Heart left ventricle (tissue), 16 donors: Measurements from ENCODE around the gene GORAB. TPM values are rescaled to one million over a fixed set of nuclear protein-coding genes. Genes with fewer than 3 reads are reported as not detected.
A peak's percentile ranks its signal among the peaks of the same experiment; 100 is the strongest.

ENCODE experiments used
- ATAC-seq, 4 donors: fragments of 200-7000 bp; cut with Tn5 transposase; one replicate each; pipeline ENCODE4 v1.9.1; 2020 to 2022; ENCODE audit warnings: moderate library complexity in 4 of 4, mild to moderate bottlenecking in 3 of 4, moderate number of reproducible peaks in 1 of 4
- DNase-seq, 5 donors: peaks; one replicate each; pipeline ENCODE4 v3.0.0-alpha.2; 2020
- H3K27ac ChIP-seq, 12 donors: fragments of 200-600 bp; sonication (generic) in 4 of 12; one replicate each; pipeline versions ENCODE4 v1.5.0 to v1.8.0; 2016 to 2022; ENCODE audit warnings: mild to moderate bottlenecking in 2 of 12
- H3K27me3 ChIP-seq, 9 donors: fragments of 200-600 bp; sonication (generic) in 2 of 9; one replicate each; pipeline versions ENCODE4 v1.5.1 to v1.8.0; 2016 to 2022; ENCODE audit warnings: mild to moderate bottlenecking in 3 of 9
- H3K36me3 ChIP-seq, 9 donors: fragments of 200-600 bp; sonication (generic) in 2 of 9; one replicate each; pipeline versions ENCODE4 v1.5.0 to v1.8.0; 2018 to 2022; ENCODE audit warnings: mild to moderate bottlenecking in 2 of 9
- H3K4me1 ChIP-seq, 12 donors: fragments of 200-600 bp; sonication (generic) in 4 of 12; one replicate each; pipeline versions ENCODE4 v1.5.0 to v1.8.0; 2016 to 2022; ENCODE audit warnings: mild to moderate bottlenecking in 3 of 12
- H3K4me3 ChIP-seq, 12 donors: fragments of 200-600 bp; sonication (generic) in 4 of 12; one replicate each; pipeline versions ENCODE4 v1.5.0 to v1.8.0; 2017 to 2022; ENCODE audit warnings: mild to moderate bottlenecking in 9 of 12, moderate library complexity in 4 of 12
- H3K9me3 ChIP-seq, 12 donors: fragments of 200-600 bp; sonication (generic) in 4 of 12; one replicate each; pipeline versions ENCODE4 v1.5.0 to v1.8.0; 2016 to 2022; ENCODE audit warnings: mild to moderate bottlenecking in 1 of 12
- POLR2A ChIP-seq, 2 donors: fragments of 450-650 bp; IDR thresholded peaks; one replicate each; pipeline ENCODE4 v1.6.1; 2017; ENCODE audit warnings: antibody characterized with exemption in 2 of 2, mild to moderate bottlenecking in 2 of 2, moderate library complexity in 2 of 2
- WGBS, 4 donors: extraction: QIAGEN DNeasy Blood & Tissue Kit in 2 of 4; methylation state at CpG; one replicate each; pipeline versions ENCODE4 v1.1.5 to v1.1.7; 2013 to 2018; 5-methylcytosine and 5-hydroxymethylcytosine counted together
- intact Hi-C, 10 donors: fragments of 100-400 bp; cut with DNase I; formaldehyde crosslinking; loops; one replicate each; pipeline versions ENCODE4 v1.11.1 to v1.14.2; 2022
- polyA plus RNA-seq, 2 donors: library from polyadenylated mRNA; stranded (reverse); fragments of 200-250 nt; gene quantifications; one replicate each; pipeline ENCODE4 v1.2.3, GENCODE V29; 2013
- total RNA-seq, 9 donors: library from RNA; depleted of rRNA in 2 of 9; stranded (reverse); fragments of >200 nt in 2 of 9; fragmentation: NEBNext Ultra II Directional in 3 of 9; extraction: Animal tissue kit (Norgen Biotek cat#: 25700) in 3 of 9; gene quantifications; one replicate each; pipeline versions ENCODE4 v1.1.0 to v1.2.4, GENCODE V29; 2016 to 2023
- TF ChIP-seq, protein P1 (sequence below), 12 donors: fragments of 200-600 bp; sonication (generic) in 4 of 12; IDR thresholded peaks; one replicate each; pipeline versions ENCODE4 v1.5.0 to v1.8.0; 2018 to 2022; ENCODE audit warnings: antibody characterized with exemption in 12 of 12, mild to moderate bottlenecking in 5 of 12
- donor health status: ischemic (EF 13 %, LVEDD 7.1; RV severe dilation, severe dysfunction).
- donor health status: healthy with polysubstance abuse.
- donor health status: DM: no; HTN: yes; CAD: no.
- donor health status: DM: no; HTN: no; CAD: no.
- donor health status: ischemic (EF 25% LVEDD 6.9; RV normal size, moderate dysfunction).
- donor health status: ischemic (EF 25% LVEDD 5.7; RV mildly dilated, moderate dysfunction).
- donor health status: healthy.
- donor health status: DM: yes; HTN: yes; CAD: no.
- donor health status: ischemic (EF 35%, LVEDD 5.7; RV mildly dilated, moderate dysfunction).
- donor health status: nonischemic (EF 11% LVEDD 7.7; RV severe dilation, severe dysfunction).
- donor health status: DM: yes; HTN: yes; CAD: no.
- donor health status: PGD.
- donor health status: ischemic (EF 29% LVEDD 5.4; RV normal size, mild dysfunction).
- donor health status: nonischemic (EF 23%, LVEDD 6.1; RV moderate dilation, normal function).

Gene GORAB
- total and polyA plus RNA-seq, 11 donors = 4.7 to 15.5 (median 7.3) TPM

DNA sequence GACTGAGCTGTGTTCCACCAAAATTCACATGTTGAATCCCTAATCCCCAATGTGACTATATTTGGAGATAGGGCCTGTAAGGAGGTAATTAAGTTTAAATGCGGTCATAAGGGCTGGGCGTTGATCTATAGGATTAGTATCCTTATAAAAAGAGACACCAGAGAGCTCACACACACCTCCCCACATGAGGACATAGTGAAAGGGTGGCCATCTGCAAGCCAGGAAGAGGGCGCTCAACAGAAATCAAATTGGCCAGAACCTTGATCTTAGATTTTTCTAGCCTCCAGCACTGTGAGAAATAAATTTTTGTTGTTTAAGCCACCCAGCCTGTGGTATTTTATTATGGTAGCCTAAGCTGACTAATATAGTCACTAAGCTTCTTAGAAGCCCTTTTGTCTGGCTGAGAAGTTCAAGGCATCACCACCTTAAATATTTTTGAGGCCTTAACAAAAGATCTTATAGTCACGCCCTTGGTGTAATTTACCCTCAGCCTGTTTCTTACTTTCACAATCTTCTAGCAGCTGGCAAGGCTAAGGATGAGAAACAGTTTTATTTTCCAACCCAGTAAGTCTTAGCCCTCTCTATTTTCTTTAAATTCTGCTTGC is 28.8 kb downstream of the GORAB start:
- no peak for TF ChIP-seq POLR2A (IDR thresholded peaks at IDR 0.05)
- TF ChIP-seq, protein P1, sequence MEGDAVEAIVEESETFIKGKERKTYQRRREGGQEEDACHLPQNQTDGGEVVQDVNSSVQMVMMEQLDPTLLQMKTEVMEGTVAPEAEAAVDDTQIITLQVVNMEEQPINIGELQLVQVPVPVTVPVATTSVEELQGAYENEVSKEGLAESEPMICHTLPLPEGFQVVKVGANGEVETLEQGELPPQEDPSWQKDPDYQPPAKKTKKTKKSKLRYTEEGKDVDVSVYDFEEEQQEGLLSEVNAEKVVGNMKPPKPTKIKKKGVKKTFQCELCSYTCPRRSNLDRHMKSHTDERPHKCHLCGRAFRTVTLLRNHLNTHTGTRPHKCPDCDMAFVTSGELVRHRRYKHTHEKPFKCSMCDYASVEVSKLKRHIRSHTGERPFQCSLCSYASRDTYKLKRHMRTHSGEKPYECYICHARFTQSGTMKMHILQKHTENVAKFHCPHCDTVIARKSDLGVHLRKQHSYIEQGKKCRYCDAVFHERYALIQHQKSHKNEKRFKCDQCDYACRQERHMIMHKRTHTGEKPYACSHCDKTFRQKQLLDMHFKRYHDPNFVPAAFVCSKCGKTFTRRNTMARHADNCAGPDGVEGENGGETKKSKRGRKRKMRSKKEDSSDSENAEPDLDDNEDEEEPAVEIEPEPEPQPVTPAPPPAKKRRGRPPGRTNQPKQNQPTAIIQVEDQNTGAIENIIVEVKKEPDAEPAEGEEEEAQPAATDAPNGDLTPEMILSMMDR (IDR thresholded peaks at IDR 0.05) = no peak
- no peak overlapping the region for H3K27ac ChIP-seq
- H3K4me1 ChIP-seq = peaks cover 0 to 28% (median 12%) of the 10 kb centered on the region in 12 donors
- DNase-seq = no peak
- no peak for ATAC-seq
- no peaks in the 10 kb centered on the region for H3K27me3 ChIP-seq
- no peak overlapping the region for H3K4me3 ChIP-seq
- H3K9me3 ChIP-seq = peaks cover 0 to 16% (median 2%) of the 10 kb centered on the region in 12 donors
- no peaks in the 10 kb centered on the region for H3K36me3 ChIP-seq
- intact Hi-C loops = loop anchor here in 3 of 10 donors (5.0 to 10.0 kb wide), 3 partner anchors 94 to 622 kb away; partner anchors contain the start of gene PRRX1 (in 1 of the 3)
- 85 to 97% (median 94%) methylated on average over 4 of the region's 4 CpGs for WGBS, 4 donors

DNA sequence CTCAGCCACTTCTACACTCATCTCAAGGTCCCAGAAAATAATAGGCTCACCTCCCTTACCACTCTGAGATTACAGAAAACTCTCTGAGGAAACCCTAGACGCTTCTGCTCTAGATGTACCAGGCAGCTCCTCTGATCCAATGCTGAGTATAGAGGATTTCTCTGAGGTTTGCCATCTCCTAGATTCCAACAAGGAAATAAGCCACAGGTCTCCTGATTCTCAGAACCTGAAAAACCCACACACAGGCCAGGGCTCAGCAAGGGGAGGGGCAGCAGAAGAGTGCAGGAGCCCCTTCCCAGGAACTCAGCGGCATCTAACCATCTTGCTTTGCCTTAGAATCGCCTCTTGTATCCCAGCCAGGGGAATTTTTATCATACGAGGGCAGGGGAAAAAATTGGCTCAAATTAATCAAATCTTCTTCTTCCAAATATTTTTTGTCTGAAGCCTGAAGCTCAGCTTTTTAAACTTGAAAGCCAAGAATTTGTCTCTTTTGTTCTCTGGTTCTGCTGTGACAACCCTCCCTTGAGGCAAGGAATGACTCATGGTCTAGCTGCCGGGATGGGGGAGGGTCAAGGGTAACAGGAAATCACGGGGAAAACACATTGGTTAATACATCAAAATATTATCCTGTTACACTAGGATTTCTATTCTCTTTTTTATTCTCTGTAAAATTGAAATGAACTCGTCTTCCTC is 30.8 kb downstream of the GORAB start:
- WGBS, 4 donors = 31 to 43% (median 34%) methylated on average over 7 of the region's 7 CpGs
- H3K27ac ChIP-seq = peak overlapping the region; percentile 3 to 88 (median 71)
- H3K9me3 ChIP-seq = peaks cover 0 to 16% (median 2%) of the 10 kb centered on the region in 12 donors
- TF ChIP-seq, protein P1 (IDR thresholded peaks at IDR 0.05) = no peak
- TF ChIP-seq POLR2A (IDR thresholded peaks at IDR 0.05) = no peak
- H3K4me3 ChIP-seq = peak overlapping the region in 6 of 12 donors; percentile 3 to 34 (median 18)
- H3K36me3 ChIP-seq = no peaks in the 10 kb centered on the region
- DNase-seq = peak; percentile 66 to 82 (median 71)
- ATAC-seq = peak; percentile 79 to 95 (median 88)
- H3K4me1 ChIP-seq = peaks cover 0 to 29% (median 12%) of the 10 kb centered on the region in 12 donors
- intact Hi-C loops = loop anchor here in 3 of 10 donors (5.0 to 10.0 kb wide), 3 partner anchors 92 to 620 kb away; partner anchors contain the start of gene PRRX1 (in 1 of the 3)
- H3K27me3 ChIP-seq = no peaks in the 10 kb centered on the region

DNA sequence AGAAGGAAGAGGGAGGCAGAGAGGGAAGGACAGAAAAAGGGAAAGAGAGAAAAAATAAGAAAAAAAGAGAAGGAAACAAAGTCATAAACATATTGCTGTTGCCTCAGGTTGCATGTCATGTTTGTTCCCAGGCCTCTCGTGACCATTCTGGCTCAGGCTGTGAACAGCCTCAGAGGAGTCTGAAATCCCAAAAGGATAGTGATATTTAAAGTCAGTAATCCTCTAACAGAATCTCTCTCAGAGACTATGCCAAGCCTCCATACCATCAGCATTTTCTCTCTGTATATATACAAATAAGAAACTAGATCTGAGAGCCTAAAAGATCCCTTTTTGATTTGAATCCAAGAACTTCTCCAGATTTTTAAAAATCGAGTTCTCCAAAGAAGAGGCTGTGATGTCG is 35.2 kb downstream of the GORAB start:
- H3K4me1 ChIP-seq = peaks cover 0 to 28% (median 11%) of the 10 kb centered on the region in 12 donors
- DNase-seq = no peak
- intact Hi-C loops = loop anchor here in 2 of 10 donors (10.0 kb wide), 2 partner anchors 88 to 98 kb away; partner anchors contain the start of gene PRRX1 (in 1 of the 2)
- H3K9me3 ChIP-seq = peaks cover 0 to 17% (median 0%) of the 10 kb centered on the region in 12 donors
- TF ChIP-seq, protein P1 (IDR thresholded peaks at IDR 0.05) = no peak
- no peak for TF ChIP-seq POLR2A (IDR thresholded peaks at IDR 0.05)
- ATAC-seq = no peak
- no peaks in the 10 kb centered on the region for H3K36me3 ChIP-seq
- H3K27ac ChIP-seq = no peak overlapping the region
- WGBS, 4 donors = 63 to 70% (median 65%) methylated on average over 3 of the region's 3 CpGs
- no peaks in the 10 kb centered on the region for H3K27me3 ChIP-seq
- H3K4me3 ChIP-seq = no peak overlapping the region

DNA sequence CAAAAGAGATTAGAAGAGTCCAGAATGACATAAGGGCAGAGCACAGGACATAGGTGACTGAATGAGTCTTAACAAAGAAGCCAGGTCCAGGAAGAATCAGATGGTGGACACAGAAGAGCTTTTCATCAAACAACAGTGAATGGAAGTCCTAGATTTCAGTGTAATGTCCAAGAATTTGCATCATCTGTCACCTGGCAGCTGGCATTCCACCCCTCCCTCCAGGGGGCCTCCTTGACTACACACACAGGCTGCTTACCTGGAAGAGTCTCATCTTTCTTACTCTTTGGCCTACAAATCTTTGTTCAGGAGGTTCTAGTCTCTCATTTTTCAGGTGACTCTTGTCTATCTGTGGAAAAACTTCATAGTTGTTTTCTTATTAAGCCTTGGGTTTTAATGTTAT is 36.2 kb downstream of the GORAB start:
- intact Hi-C loops = loop anchor here in 2 of 10 donors (10.0 kb wide), 2 partner anchors 87 to 97 kb away; partner anchors contain the start of gene PRRX1 (in 1 of the 2)

More for the DNA sequence above, 36.2 kb downstream of the GORAB start:
- Histone ChIP-seq H3K9me3 (peaks cover 0 to 21% (median 0%) of the 10 kb centered on the region in 12 donors), H3K4me3 (no peak overlapping the region), H3K4me1 (peaks cover 0 to 21% (median 3%) of the 10 kb centered on the region in 12 donors), H3K36me3 (no peaks in the 10 kb centered on the region), H3K27me3 (no peaks in the 10 kb centered on the region), H3K27ac (no peak overlapping the region)
- no peak for TF ChIP-seq POLR2A (IDR thresholded peaks at IDR 0.05)
- TF ChIP-seq, protein P1 (IDR thresholded peaks at IDR 0.05) = no peak
- no peak for ATAC-seq
- no peak for DNase-seq
